Nephron progenitor cell (in vitro differentiated cells): ENCODE measurements around the gene NBEAL1.
A peak's percentile ranks its signal among the peaks of the same experiment; 100 is the strongest.

Experiments
- DNase-seq: peaks from one replicate; pipeline ENCODE4 v3.0.0; 2021
- H3K27ac Mint-ChIP-seq: 2 replicates; pipeline ENCODE4 v1.8.0; 2021; ENCODE audit warnings: mild to moderate bottlenecking, moderate library complexity, mixed read lengths
- H3K27me3 Mint-ChIP-seq: 2 replicates; pipeline ENCODE4 v1.8.0; 2021; ENCODE audit warnings: mild to moderate bottlenecking, low read depth, mixed read lengths; ENCODE audit not compliant: poor library complexity
- H3K36me3 Mint-ChIP-seq: 2 replicates; pipeline ENCODE4 v1.8.0; 2021; ENCODE audit warnings: low read depth, mixed read lengths
- H3K4me1 Mint-ChIP-seq: 2 replicates; pipeline ENCODE4 v1.8.0; 2021; ENCODE audit warnings: mixed read lengths
- H3K4me3 Mint-ChIP-seq: 2 replicates; pipeline ENCODE4 v1.8.0; 2021; ENCODE audit warnings: mild to moderate bottlenecking, moderate library complexity, mixed read lengths
- H3K9me3 Mint-ChIP-seq: 2 replicates; pipeline ENCODE4 v1.8.0; 2021; ENCODE audit warnings: mild to moderate bottlenecking, moderate library complexity, mixed read lengths
- TF ChIP-seq, protein P1 (sequence below): fragments of 200-600 bp; sonication (generic); IDR thresholded peaks from 2 replicates; pipeline ENCODE4 v1.5.0; 2021; ENCODE audit warnings: antibody characterized with exemption

Gene NBEAL1

DNA sequence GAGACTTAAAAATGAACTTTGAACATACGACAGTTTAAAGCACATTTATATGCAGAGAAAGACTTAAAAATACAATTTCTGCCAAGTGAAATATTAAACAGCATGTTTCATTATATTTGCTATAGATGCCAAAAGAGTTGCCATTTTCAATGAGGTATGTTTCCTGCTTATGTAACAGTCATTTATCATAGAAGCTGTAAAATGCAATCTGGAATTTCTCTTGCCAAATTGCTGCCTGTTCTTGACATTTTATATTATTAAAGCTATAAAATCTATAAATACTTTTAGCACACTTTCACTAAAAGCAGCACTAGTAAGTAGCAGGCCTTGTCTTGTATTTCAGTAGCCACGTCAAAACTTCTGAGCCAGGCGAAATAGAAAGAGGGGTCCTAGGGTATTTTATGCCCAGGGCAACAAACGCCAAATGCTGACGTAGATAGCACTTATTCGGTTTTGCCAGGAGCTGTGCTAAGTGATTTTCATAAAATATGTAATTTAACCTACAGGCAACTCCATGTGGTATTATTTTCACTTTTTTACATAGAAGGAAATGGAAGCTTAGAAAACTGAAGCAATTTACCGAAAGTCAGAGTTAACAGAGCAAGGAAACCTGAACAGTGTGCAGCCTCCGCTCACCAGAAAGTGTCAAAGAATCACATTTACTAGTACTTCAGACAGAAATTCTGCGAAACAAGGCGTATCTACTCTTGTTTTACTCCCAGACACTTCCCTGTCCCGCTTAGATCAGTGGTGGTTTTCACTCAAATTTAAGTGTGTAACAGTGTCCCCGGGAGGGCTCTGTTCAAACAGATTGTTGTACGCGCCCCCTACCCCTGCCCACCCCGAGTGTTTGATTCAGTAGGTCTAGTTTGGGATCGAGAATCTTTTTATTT lies 222.9 kb downstream of the NBEAL1 start:
- no peak for DNase-seq
- TF ChIP-seq, protein P1, sequence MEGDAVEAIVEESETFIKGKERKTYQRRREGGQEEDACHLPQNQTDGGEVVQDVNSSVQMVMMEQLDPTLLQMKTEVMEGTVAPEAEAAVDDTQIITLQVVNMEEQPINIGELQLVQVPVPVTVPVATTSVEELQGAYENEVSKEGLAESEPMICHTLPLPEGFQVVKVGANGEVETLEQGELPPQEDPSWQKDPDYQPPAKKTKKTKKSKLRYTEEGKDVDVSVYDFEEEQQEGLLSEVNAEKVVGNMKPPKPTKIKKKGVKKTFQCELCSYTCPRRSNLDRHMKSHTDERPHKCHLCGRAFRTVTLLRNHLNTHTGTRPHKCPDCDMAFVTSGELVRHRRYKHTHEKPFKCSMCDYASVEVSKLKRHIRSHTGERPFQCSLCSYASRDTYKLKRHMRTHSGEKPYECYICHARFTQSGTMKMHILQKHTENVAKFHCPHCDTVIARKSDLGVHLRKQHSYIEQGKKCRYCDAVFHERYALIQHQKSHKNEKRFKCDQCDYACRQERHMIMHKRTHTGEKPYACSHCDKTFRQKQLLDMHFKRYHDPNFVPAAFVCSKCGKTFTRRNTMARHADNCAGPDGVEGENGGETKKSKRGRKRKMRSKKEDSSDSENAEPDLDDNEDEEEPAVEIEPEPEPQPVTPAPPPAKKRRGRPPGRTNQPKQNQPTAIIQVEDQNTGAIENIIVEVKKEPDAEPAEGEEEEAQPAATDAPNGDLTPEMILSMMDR, result no peak
- Mint-ChIP-seq H3K27ac (peak overlapping the region; percentile 86), H3K9me3 (no peaks in the 10 kb centered on the region), H3K4me3 (peak overlapping the region; percentile 92), H3K27me3 (no peaks in the 10 kb centered on the region), H3K4me1 (peaks cover 17% of the 10 kb centered on the region), H3K36me3 (peaks cover 23% of the 10 kb centered on the region)

DNA sequence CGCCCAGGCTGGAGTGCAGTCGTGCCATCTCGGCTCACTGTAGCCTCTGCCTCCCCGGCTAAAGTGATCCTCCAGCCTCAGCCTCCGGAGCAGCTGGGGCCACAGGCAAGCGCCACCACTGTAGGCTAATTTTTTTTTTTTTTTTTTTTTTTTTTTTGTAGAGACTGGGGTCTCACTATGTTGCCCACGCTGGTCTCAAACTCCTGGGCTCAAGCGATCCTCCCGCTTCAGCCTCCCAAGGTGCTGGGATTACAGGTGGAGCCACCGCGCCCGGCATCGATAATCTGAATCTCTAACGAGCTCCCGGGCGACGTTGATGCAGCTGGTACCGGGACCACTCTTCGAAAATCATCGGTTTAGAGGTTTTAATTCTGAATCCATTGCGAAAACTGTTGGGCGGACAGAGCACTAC lies 223.6 kb downstream of the NBEAL1 start:
- Mint-ChIP-seq H3K27ac (no peak overlapping the region), H3K27me3 (no peaks in the 10 kb centered on the region), H3K36me3 (peaks cover 30% of the 10 kb centered on the region), H3K4me3 (peak overlapping the region; percentile 92), H3K4me1 (peaks cover 17% of the 10 kb centered on the region), H3K9me3 (no peaks in the 10 kb centered on the region)
- DNase-seq, result no peak
- TF ChIP-seq, protein P1, result no peak

DNA sequence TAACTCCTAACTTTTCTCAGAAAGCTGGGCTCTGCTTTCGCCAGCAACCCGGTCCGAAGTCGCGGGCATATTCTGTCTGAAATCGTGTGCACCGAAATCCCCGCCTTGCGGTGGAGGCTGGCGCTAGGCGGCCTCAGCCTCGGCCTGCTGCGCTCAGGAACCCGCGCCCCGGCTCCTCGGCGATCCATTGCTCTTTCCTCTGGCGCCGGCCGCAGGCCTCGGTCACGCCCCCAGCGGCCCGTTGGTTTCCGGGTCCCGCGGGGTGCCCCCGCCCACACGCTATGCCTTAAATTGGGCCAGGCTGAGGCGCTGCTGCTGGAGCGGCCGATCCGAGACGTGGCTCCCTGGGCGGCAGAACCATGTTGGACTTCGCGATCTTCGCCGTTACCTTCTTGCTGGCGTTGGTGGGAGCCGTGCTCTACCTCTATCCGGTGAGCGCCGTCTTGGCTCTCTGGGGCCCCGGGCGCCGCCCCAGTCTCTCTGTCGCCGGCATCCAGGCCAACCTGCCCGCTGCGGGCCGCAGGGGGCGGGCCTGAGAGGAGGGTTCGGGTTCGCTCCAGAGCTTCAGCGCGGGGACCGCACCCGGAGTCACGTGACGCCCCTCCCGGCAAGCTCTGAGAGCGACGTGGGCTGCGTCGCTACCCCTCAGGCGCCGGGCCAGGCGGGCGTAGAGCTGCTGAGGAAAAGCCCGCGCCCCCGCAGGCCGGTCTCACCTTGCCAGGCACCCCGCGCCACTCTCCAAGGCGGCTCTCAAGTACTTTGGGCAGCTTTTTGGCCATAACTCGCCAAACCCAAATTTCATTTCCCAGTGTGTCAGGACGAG lies 224.2 kb downstream of the NBEAL1 start, which contains the start of gene CYP20A1:
TSS of gene CYP20A1 (plus strand) at position 315 of the 823 bp plus-strand sequence. CDS start at position 360, 45 bp downstream.
- peaks cover 17% of the 10 kb centered on the region for H3K4me1 Mint-ChIP-seq
- H3K27me3 Mint-ChIP-seq, result no peaks in the 10 kb centered on the region

DNA sequence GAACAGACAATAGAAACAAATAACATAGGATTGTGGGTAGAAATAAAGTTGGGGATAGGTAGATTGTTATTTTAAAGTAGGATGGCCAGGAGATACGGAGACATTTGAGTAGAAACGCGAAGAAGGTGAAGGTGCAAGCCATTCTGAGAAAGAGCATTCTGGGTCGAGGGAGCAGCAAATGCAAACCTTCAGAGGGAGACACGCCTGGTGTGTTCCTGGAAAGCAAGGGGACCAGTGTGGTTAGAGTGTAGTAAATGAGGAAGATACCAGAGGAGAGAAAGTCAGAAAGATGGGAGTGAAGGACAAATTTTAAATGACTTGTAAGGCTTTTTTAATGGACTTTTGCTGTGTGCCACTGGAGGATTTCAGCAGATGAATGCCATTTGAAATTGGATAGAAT lies 225.8 kb downstream of the NBEAL1 start:
- Mint-ChIP-seq H3K4me1 (peaks cover 17% of the 10 kb centered on the region), H3K27ac (no peak overlapping the region), H3K27me3 (no peaks in the 10 kb centered on the region), H3K4me3 (peak overlapping the region; percentile 92), H3K9me3 (no peaks in the 10 kb centered on the region), H3K36me3 (peaks cover 44% of the 10 kb centered on the region)
- no peak for DNase-seq
- TF ChIP-seq, protein P1, result no peak

More for the DNA sequence above, 224.2 kb downstream of the NBEAL1 start, which contains the start of gene CYP20A1:
- peak within 1 kb of the TSS; percentile 93 for H3K27ac Mint-ChIP-seq
- peak; percentile 96 for DNase-seq
- H3K36me3 Mint-ChIP-seq, result peaks cover 34% of the 10 kb centered on the region
- TF ChIP-seq, protein P1, result no peak
- no peaks in the 10 kb centered on the region for H3K9me3 Mint-ChIP-seq
- H3K4me3 Mint-ChIP-seq, result peak within 1 kb of the TSS; percentile 92

DNA sequence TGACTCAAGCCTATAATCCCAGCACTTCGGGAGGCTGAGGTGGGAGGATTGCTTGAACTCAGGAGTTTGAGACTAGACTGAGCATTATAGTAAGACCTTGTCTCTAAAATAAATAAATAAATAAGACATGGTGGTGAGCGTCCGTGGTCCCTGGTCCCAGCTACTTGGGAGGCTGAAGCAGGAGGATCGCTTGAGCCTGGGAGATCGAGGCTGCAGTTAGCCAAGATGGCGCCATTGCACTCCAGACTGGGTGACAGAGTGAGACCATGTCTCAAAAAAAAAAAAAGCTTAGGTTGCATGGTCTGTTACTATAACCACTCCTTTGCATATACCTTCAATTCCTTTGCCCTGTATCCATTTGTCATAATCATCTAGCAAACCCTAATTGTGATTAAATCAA lies 227.8 kb downstream of the NBEAL1 start:
- Mint-ChIP-seq H3K9me3 (no peaks in the 10 kb centered on the region), H3K27ac (no peak overlapping the region), H3K27me3 (no peaks in the 10 kb centered on the region), H3K36me3 (peaks cover 58% of the 10 kb centered on the region), H3K4me1 (peaks cover 17% of the 10 kb centered on the region), H3K4me3 (no peak overlapping the region)
- TF ChIP-seq, protein P1, result no peak
- no peak for DNase-seq
